Measurements from ENCODE around the gene GALNT13.

GRCh38 chr2:154291511-154291910, 419.8 kb downstream of the GALNT13 start:
- no peak for TF ChIP-seq CTCF (conservative IDR thresholded peaks at IDR 0.05; ENCODE audit: low read length)
- no peak for TF ChIP-seq EZH2phosphoT487 (IDR thresholded peaks at IDR 0.05; ENCODE audit: borderline replicate concordance)
